NCI-H128 (cell line): Measurements from ENCODE around the gene S100A12.

ENCODE experiments used
- DNase-seq: peaks from one replicate; lab custom pipeline; 2025; ENCODE audit not compliant: unreplicated experiment; lab: John Stamatoyannopoulos, UW

Gene S100A12

GRCh38 chr1:153397051-153397923 lies 21.9 kb upstream of the S100A12 start:
- DNase-seq = no peak

- no peak for DNase-seq
These were observed 21.0 kb upstream of the S100A12 start for GRCh38 chr1:153396461-153396860.

GRCh38 chr1:153395776-153396175 lies 20.4 kb upstream of the S100A12 start:
- no peak for DNase-seq

DNA sequence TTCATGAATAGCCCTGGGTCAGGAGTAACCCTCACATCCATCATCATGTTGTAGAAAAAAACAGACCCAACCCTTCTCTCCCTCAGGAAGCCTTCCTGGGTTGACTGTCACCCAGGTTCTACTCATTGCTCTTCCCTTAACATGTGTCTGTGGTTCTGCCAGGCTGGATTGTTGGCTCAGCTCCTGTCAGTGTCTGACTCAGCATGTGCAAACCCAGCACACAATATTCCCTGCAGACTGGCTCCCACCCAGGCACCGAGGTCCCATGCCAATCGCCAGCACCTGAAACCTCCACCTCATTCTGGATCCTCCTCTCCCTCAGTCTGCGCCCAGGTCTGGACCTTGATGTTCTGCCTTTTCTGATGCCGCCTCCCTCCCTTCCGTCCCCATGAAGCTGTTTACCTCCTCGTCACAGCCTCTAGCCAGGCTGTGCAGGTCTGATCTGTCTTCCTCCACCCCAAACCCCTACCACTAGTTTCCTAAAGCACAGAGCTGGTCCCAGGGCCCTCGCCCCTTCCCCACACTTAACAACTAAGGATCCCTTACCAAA lies 19.8 kb upstream of the S100A12 start:
- DNase-seq = no peak

GRCh38 chr1:153394391-153394790 lies 19.0 kb upstream of the S100A12 start:
- no peak for DNase-seq

- DNase-seq = no peak
These were observed 18.5 kb upstream of the S100A12 start for GRCh38 chr1:153393926-153394325.

- DNase-seq = no peak
These were observed 17.4 kb upstream of the S100A12 start for GRCh38 chr1:153392822-153393221.

- no peak for DNase-seq
These were observed 16.8 kb upstream of the S100A12 start for GRCh38 chr1:153392258-153392657.

- no peak for DNase-seq
These were observed 15.7 kb upstream of the S100A12 start, which contains the start of gene S100A8 for GRCh38 chr1:153390938-153391710. TSS of gene S100A8 (minus strand) at chr1:153391073. CDS start at chr1:153390535, 538 bp downstream.

DNA sequence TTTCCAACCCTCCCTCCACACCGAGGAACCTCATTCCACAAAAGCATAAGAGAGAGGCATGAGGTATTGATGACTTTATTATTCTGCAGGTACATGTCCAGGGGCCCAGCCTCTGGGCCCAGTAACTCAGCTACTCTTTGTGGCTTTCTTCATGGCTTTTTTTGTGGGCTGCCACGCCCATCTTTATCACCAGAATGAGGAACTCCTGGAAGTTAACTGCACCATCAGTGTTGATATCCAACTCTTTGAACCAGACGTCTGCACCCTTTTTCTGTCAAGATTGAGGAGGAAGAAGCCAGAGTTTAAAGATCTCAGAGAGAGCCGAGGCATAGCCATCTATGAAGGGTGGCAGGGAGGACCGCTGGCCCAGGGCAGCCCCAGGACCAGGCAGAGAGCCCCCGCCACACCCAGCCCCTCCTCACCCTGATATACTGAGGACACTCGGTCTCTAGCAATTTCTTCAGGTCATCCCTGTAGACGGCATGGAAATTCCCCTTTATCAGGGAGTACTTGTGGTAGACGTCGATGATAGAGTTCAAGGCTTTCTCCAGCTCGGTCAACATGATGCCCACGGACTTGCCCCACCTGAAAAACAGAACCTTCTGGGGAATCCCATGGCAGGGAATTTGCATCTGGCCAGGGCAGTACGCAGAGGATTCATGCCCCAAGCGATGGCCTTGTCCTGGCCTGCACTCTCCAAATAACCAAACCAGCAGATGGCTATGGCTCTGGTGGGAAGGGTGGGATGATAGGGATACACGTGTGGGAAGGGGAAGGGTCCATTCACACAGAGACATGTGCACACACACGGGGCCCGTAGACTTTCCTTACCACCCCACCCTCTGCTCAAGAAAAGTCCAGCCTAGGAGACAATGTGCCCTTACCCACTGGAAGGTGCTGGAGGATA lies 14.8 kb upstream of the S100A12 start:
- no peak for DNase-seq

GRCh38 chr1:153389401-153389800 lies 14.0 kb upstream of the S100A12 start:
- no peak for DNase-seq

DNA sequence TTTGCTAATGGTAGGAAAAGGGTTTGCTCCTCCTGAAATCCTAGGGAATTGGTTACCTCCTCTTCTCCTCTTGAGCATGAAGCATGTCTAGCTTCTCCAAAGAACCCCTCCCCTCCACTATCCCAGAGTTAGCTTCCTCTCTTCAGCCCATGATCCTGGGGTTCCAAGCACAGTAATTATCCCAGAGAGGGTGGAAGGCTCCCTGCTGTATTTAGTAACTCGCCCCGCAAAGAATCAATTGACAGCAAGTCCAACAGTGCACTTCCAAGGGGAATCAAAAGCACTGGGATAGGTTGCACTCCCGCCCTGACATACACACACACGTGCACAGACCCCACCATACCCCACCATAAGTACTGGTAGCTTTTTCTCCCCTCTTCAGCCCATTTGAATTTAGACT lies 12.4 kb upstream of the S100A12 start:
- DNase-seq = no peak

- no peak for DNase-seq
These were observed 11.6 kb upstream of the S100A12 start for GRCh38 chr1:153387001-153387400.

- no peak for DNase-seq
These were observed 11.1 kb upstream of the S100A12 start for GRCh38 chr1:153386500-153386901.

DNA sequence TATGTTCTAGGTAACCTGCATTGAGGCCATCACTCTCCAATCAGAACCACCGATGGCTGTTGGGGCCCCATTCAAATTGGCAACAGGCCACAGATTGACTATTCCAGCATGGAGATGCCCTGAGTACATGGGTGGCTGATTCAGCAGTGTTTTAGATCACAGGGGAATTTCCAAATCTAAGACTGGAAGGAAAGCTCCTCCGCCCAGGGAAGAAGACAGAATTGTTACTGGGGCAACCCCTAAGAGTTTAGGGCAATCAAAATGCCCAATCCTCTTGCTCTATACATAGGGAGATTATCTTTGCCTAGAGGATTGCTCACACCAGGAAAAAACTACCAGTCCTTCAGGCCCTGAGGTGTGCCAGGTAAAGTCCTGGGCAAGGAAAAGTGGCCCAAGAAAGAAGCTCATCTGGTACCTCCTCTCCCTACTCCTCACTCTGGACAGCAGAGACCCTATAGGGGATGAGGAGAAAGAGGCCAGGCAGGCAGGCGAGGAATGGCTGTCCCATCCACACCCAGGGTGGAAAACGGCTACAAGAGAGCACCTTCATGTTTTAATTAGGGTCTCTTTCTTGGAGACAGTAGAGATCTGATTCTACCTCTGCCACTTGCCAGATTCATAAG lies 9.6 kb upstream of the S100A12 start:
- no peak for DNase-seq

DNA sequence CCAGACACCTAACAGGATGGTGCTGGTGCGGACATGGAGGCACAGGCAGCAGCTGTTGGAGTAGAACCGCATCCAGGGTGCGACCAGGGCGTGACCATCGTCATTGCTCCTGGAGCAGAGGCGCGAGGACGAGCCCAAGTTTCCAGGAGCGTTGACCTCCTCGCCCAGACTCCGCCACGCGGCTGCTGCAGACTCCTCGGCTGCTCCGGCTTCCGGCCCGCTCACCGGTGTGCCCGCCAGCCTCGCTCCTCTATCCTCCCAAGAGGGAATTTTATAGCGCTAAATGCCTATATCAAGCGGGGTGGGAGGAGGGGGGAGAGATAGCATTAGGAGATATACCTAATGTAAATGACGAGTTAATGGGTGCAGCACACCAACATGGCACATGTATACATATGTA lies 5.3 kb upstream of the S100A12 start:
- no peak for DNase-seq

GRCh38 chr1:153379591-153379990 lies 4.2 kb upstream of the S100A12 start:
- DNase-seq = no peak

GRCh38 chr1:153374071-153374470 lies 1.4 kb downstream of the S100A12 start:
- DNase-seq = no peak

DNA sequence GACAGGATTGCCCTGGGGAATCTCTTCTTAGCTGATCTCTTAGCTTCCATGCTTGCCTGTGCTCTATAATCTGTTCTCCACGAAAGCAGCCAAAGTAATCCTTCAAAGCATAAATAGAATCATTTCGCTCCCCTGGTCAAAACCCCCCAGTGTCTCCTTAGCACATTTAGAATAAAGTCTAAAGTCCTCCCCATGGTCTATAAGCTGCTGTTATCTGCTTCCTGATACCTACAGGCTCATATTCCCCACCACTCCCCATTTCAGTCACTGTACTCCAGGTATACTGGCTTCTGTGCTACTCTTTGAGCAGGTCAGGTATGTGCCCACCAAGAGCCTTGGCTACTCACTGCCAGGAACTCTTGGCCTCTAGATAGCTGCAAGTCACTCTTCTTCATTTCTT lies 2.9 kb downstream of the S100A12 start:
- DNase-seq = no peak

DNA sequence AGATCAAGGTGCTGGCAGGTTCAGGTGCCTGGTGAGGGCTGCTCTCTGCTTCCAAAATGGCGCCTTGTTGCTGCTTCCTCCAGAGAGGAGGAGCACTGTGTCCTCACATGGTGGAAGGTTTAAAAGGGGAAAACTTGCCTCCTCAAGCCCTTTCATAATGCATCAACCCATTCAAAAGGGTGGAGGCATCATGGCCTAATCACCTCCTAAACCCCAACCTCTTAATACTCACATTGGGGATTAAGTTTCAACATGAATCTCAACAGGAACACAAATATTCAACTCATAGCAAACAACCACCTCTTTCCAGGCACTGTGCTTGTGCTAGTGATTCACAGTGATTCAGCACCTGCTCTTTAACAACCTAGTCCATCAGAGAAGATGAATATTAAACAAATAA lies 4.2 kb downstream of the S100A12 start:
- no peak for DNase-seq
